ENCODE data around the gene POP4.

Gene POP4

DNA sequence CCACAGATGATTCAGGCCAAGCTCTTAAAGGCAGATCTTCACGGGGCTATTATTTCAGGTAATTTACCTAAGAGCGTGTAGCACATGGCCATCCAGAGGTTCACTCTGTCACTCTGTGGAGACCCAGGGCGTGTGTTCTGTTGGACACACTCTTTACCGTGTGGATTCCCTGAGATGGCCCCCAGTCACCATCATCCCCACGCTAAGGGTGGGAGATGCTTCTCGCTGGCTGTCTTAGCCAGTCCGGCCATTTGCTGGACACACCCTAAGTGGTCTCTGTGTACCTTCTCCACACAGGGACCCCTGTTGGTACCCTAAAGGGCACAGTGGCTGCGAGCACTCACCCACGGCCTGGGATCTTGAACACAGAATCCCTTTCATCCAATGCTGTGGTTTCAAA, 6.0 kb downstream of the POP4 start:
- Histone ChIP-seq H3K27me3 (no peaks in the 10 kb centered on the region), H3K36me3 (peaks cover 33% of the 10 kb centered on the region), H3K9me3 (no peaks in the 10 kb centered on the region), H3K4me1 (no peaks in the 10 kb centered on the region; the same call in 1 of the 2 replicates), H3K4me3 (ENCODE audit: low read depth, low read length) (no peak overlapping the region)
- no peak for DNase-seq
- TF ChIP-seq, protein P1, sequence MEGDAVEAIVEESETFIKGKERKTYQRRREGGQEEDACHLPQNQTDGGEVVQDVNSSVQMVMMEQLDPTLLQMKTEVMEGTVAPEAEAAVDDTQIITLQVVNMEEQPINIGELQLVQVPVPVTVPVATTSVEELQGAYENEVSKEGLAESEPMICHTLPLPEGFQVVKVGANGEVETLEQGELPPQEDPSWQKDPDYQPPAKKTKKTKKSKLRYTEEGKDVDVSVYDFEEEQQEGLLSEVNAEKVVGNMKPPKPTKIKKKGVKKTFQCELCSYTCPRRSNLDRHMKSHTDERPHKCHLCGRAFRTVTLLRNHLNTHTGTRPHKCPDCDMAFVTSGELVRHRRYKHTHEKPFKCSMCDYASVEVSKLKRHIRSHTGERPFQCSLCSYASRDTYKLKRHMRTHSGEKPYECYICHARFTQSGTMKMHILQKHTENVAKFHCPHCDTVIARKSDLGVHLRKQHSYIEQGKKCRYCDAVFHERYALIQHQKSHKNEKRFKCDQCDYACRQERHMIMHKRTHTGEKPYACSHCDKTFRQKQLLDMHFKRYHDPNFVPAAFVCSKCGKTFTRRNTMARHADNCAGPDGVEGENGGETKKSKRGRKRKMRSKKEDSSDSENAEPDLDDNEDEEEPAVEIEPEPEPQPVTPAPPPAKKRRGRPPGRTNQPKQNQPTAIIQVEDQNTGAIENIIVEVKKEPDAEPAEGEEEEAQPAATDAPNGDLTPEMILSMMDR (IDR thresholded peaks at IDR 0.05; ENCODE audit: low read depth, low read length) = no peak

- H3K4me1 ChIP-seq = no peaks in the 10 kb centered on the region; the same call in 1 of the 2 replicates
- no peak for DNase-seq
- H3K9me3 ChIP-seq = no peaks in the 10 kb centered on the region
- no peaks in the 10 kb centered on the region for H3K27me3 ChIP-seq
- H3K36me3 ChIP-seq = peaks cover 33% of the 10 kb centered on the region
- TF ChIP-seq, protein P1 (IDR thresholded peaks at IDR 0.05; ENCODE audit: low read depth, low read length) = no peak
- no peak overlapping the region for H3K4me3 ChIP-seq (ENCODE audit: low read depth, low read length)
These were observed 6.9 kb downstream of the POP4 start for GRCh38 chr19:29612801-29613595.

DNA sequence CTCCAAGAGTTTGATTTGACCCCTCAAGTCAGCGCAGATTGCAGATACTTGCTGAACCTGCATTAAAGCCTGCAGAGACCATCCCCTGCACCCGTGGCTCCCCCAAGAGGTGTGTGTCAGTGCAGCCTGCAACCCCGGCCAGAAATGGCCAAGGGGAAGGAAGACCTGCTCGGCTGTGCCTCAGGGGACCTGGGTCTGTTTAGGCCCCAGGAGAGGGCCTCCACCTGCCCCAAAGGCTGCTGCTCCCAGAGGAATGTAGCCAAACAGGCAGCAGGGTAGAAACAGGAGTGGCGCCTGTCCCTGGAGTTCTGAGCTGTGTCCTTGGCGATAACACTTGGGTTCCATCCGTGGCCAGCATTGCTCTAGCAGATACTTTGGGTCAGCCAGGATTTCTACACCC, 8.0 kb downstream of the POP4 start:
- Histone ChIP-seq H3K9me3 (no peaks in the 10 kb centered on the region), H3K4me1 (no peaks in the 10 kb centered on the region; the same call in 1 of the 2 replicates), H3K36me3 (peaks cover 33% of the 10 kb centered on the region), H3K27me3 (no peaks in the 10 kb centered on the region), H3K4me3 (ENCODE audit: low read depth, low read length) (no peak overlapping the region)
- TF ChIP-seq, protein P1 (IDR thresholded peaks at IDR 0.05; ENCODE audit: low read depth, low read length) = no peak
- DNase-seq = no peak

GRCh38 chr19:29614780-29615179, 8.7 kb downstream of the POP4 start:
- no peak for DNase-seq
- Histone ChIP-seq H3K4me1 (no peaks in the 10 kb centered on the region; the same call in 1 of the 2 replicates), H3K27me3 (no peaks in the 10 kb centered on the region; the same call in 1 of the 2 replicates), H3K36me3 (peaks cover 33% of the 10 kb centered on the region), H3K4me3 (ENCODE audit: low read depth, low read length) (no peak overlapping the region), H3K9me3 (no peaks in the 10 kb centered on the region)
- TF ChIP-seq, protein P1 (IDR thresholded peaks at IDR 0.05; ENCODE audit: low read depth, low read length) = no peak

GRCh38 chr19:29615891-29616425, 9.9 kb downstream of the POP4 start:
- Histone ChIP-seq H3K4me3 (ENCODE audit: low read depth, low read length) (no peak overlapping the region), H3K36me3 (peaks cover 30% of the 10 kb centered on the region), H3K4me1 (no peaks in the 10 kb centered on the region), H3K9me3 (no peaks in the 10 kb centered on the region), H3K27me3 (peaks cover 5% of the 10 kb centered on the region)
- TF ChIP-seq, protein P1 (IDR thresholded peaks at IDR 0.05; ENCODE audit: low read depth, low read length) = no peak
- no peak for DNase-seq

GRCh38 chr19:29616541-29616940, 10.5 kb downstream of the POP4 start:
- H3K4me1 ChIP-seq = no peaks in the 10 kb centered on the region
- H3K36me3 ChIP-seq = peaks cover 24% of the 10 kb centered on the region
- no peaks in the 10 kb centered on the region for H3K9me3 ChIP-seq
- no peak overlapping the region for H3K4me3 ChIP-seq (ENCODE audit: low read depth, low read length)
- TF ChIP-seq, protein P1 (IDR thresholded peaks at IDR 0.05; ENCODE audit: low read depth, low read length) = no peak
- H3K27me3 ChIP-seq = peaks cover 8% of the 10 kb centered on the region
- no peak for DNase-seq
